ENCODE measurements around the gene CARS2. TPM values are rescaled to one million over a fixed set of nuclear protein-coding genes. Genes with fewer than 3 reads are reported as not detected.

CARS2 gene
- total RNA-seq, 1 experiment from 2014 or later, result 52.9 TPM

GRCh38 chr13:110687736-110688135, 18.2 kb downstream of the CARS2 start:
- Histone ChIP-seq H2AFZ (ENCODE audit: low read depth, low read length, poor library complexity, severe bottlenecking) (no peak overlapping the region), H3K4me2 (ENCODE audit: low read length) (no peak overlapping the region), H4K20me1 (ENCODE audit: insufficient read depth) (no peaks in the 10 kb centered on the region), H3K9me3 (ENCODE audit: control insufficient read depth in 1 of 2, insufficient read depth in 1 of 2, low read depth in 1 of 2, low read length in 2 of 2) (no peaks in the 10 kb centered on the region), H3K9ac (ENCODE audit: low read length) (no peak overlapping the region), H3K27me3 (ENCODE audit: insufficient read depth, low read length) (no peaks in the 10 kb centered on the region), H3K9me2 (ENCODE audit: insufficient read depth) (no peaks in the 10 kb centered on the region), H3K4me3 (replicated peaks in 1 of 2; ENCODE audit: low read depth in 1 of 2, low read length in 2 of 2) (no peak overlapping the region), H3K36me3 (ENCODE audit: control insufficient read depth in 1 of 2, insufficient read depth in 2 of 2, low read length in 2 of 2) (peaks cover 14 to 26% of the 10 kb centered on the region in 2 experiments), H3K79me2 (ENCODE audit: insufficient read depth, low read length) (peaks cover 9% of the 10 kb centered on the region), H3K27ac (ENCODE audit: low read depth, low read length) (no peak overlapping the region), H3K4me1 (ENCODE audit: control insufficient read depth in 1 of 2, insufficient read depth in 2 of 2, low read length in 2 of 2) (no peaks in the 10 kb centered on the region)
- DNase-seq (ENCODE audit: low read depth, low spot score) (no peak), ATAC-seq (no peak)
- no TSS peak for BruUV-seq (replicated peaks)
- CTCF ChIA-PET, result no interaction called here
- TF ChIP-seq ZFX (IDR thresholded peaks at IDR 0.05) (no peak), POLR2AphosphoS5 (IDR thresholded peaks at IDR 0.05; ENCODE audit: low read depth, low read length) (no peak), YY1 (IDR thresholded peaks at IDR 0.05; ENCODE audit: extremely low read depth, insufficient replicate concordance, low read depth, low read length) (no peak), EGR1 (IDR thresholded peaks at IDR 0.05; ENCODE audit: low read depth) (no peak), JUND (IDR thresholded peaks at IDR 0.05) (no peak), SRF (IDR thresholded peaks at IDR 0.05; ENCODE audit: low read depth) (no peak), TCF7L2 (IDR thresholded peaks at IDR 0.05; ENCODE audit: borderline replicate concordance, extremely low read depth, insufficient read depth, insufficient read length) (no peak), SIN3A (IDR thresholded peaks at IDR 0.05; ENCODE audit: low read depth) (no peak), ELF1 (IDR thresholded peaks at IDR 0.05; ENCODE audit: borderline replicate concordance, low read depth) (no peak), EZH2phosphoT487 (IDR thresholded peaks at IDR 0.05; ENCODE audit: borderline replicate concordance) (no peak), CBX3 (IDR thresholded peaks at IDR 0.05; ENCODE audit: low read depth) (no peak), ZNF274 (IDR thresholded peaks at IDR 0.05; ENCODE audit: low read depth, low read length) (no peak), POLR2A (IDR thresholded peaks at IDR 0.05; ENCODE audit: borderline replicate concordance, extremely low read depth, insufficient read depth, insufficient read length) (no peak), CEBPB (IDR thresholded peaks at IDR 0.05; ENCODE audit: low read depth) (no peak), FOSL1 (IDR thresholded peaks at IDR 0.05; ENCODE audit: low read depth) (no peak), EZH2 (IDR thresholded peaks at IDR 0.05) (no peak), SP1 (IDR thresholded peaks at IDR 0.05; ENCODE audit: low read depth) (no peak), MAX (IDR thresholded peaks at IDR 0.05) (no peak), CTCF (IDR thresholded peaks at IDR 0.05 in 2 of 3, conservative IDR thresholded peaks at IDR 0.05 in 1 of 3; ENCODE audit: borderline replicate concordance in 1 of 3, insufficient read depth in 1 of 3, low read depth in 2 of 3, low read length in 2 of 3) (no peak)
- intact Hi-C loops (cut with micrococcal nuclease), result no loop called here
- RAD21 ChIA-PET (ENCODE audit: low non-redundant PET in 1 of 2, low total read pairs in 2 of 2, uncharacterized antibody in 2 of 2, unreplicated experiment in 2 of 2), result no interaction called here
- POLR2A ChIA-PET, result no interaction called here

All from HCT116 (cell line).